Activated CD8-positive, alpha-beta memory T cell treated with anti-CD3 and anti-CD28 coated beads for 4 hours (primary cell): Measurements from ENCODE around the gene CEP112.

Source experiments
- DNase-seq, 2 donors: peaks; one replicate each; pipeline ENCODE4 v3.0.0-alpha.2; 2020; ENCODE audit warnings: low read depth in 2 of 2

Gene CEP112

DNA sequence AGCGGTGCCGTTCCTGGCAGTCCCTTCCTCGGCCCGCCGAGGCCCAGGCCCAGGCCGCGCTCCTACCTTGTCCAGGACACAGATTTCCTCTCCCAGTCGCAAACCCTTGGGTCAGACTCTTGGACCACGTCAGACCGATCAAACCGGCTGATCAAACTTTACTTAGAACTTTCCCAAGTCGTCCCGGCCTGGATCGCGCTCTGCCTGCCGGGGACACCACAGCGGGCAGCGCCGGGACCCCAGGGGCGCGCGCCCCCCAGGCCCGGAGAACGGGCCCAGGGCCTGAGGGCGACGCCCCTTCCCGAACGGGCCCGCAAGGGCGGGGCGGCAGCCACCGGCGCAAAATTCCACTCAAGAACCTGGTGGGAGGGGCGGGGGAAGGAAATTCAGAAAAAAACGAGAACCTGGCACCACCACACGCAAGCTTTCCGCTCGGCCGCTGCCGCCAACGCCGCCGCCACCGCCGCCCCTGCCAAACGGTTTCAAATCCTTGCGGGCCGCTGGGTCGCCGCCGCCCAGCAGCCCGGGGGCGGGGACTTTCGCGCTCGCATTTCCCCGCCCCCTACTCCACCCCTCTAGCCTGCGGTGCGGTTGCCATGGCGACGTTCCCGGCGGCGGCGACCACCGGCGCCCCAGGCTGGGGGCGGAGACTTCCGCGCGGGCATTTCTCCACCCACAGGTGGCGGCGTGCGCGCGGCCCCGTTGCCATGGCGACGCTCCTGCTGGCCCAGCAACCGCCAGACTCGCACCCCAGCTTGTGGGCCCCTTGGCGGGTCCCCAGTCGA lies at the start of gene CEP112:
Gene CEP112, minus strand, starts transcription at position 541 of the 785 bp plus-strand sequence.
- DNase-seq = peak; percentile 86 to 89

DNA sequence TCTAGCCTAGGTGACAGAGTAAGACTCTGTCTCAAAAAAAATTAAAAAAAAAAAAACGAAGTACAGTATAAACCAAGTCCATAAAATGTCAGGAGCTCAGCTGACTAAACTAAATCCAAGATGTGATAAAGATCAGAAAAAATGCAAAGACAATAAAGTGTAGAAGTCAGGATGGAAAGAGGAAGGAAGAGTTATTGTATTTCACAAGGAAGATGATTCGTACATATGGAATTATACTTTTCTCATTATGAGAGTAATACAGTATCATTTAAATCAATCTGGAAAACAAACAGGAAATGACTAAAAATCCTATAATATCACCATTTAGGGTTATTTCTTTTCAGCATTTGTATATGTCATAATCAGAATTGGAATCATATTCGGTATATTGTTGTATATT lies 48.7 kb upstream of the CEP112 start:
- no peak for DNase-seq

DNA sequence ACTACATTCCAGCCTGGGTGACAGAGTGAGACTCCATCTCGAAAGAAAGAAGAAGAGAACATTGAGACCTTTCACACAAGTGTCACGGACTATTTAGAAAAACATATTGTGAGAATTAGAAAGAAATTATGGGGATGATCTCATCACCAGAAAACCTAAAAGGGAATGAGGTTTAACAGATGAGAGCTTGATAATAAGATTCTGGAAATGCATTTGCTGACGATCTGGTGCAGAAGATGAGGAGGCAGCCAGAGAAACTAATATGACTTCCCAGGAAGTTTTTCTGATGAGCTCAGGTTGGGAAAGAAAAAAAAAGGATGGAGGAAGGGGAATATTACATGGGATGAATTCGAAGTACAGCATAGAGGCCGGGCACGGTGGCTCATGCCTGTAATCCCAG lies 48.1 kb upstream of the CEP112 start:
- DNase-seq = no peak

DNA sequence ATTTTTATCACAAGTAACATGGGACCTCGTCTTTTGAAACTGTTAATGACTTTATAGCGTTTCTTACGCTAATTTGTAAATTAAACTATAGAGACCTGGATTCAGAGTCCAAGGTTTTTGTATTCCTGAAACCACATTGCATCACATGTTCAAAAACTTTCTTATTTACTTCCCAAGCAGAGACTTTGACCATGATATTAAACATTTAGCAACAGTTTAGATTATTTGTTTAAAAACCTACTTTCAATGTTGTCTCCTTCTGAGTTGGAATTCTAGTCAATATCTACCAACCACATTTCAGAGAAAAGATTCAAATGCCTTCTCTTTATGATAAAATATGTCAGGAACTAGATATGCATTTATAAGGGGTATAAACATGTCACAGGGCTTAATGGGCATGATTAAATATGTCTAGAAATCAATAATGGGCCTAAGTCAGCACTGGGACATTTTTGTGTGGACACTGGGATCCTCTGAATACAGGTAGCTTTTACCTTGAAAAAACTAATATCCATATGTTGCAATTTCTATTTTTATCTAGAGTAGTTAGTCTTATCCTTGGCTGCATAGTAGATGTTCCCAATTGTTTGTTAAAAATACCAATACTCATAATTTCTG lies 43.6 kb upstream of the CEP112 start:
- no peak for DNase-seq

DNA sequence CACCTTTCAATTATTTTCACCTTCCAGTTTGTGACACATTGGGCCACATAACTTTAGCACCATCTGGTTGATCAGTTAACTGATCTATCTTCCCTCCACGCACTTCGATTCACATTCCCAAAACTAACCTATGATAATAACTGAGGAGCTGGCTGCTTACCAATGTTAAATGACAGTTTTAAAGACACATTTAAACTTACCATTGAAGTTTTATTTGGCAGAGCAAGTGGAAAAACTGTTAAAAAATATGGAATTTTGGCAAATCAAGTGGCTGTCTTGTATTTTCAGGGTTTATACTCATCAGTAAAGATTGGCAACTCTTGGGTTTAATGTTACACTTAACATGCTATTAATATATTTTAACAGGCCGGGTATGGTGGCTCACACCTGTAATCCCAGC lies 42.7 kb upstream of the CEP112 start:
- no peak for DNase-seq

DNA sequence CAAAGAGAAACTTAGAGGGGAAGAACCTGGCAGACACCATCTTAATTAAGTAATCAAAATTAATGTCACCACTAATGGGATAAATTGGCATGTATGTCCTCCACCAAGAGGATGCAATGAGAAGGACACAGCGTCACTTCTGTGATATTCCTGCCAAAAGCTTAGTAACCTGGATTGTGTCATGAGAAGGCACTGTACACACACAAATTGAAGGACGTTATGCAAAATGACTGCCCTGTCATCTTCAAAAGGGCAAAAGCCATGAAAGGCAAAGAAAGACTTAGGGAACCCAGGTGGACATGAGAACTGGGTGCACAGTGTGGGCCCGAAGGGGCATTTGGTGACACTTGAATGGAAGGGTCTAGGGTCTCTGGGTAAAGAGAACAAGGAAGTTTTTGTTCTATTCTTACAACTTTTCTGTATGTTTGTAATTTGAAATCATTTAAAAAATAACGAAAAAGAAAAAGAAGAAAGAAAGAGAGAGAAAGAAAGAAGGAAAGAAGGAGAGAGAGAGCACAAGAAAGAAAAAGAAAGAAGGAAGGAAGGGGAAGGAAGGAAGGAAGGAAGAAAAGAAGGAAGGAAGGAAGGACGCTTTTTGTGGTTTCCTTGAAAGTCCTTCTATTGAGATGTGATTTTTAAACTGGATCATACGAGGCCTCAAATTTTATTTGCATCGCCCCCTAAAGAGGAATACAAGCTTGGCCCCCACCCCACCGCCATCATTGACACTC lies 41.3 kb upstream of the CEP112 start:
- DNase-seq = no peak

DNA sequence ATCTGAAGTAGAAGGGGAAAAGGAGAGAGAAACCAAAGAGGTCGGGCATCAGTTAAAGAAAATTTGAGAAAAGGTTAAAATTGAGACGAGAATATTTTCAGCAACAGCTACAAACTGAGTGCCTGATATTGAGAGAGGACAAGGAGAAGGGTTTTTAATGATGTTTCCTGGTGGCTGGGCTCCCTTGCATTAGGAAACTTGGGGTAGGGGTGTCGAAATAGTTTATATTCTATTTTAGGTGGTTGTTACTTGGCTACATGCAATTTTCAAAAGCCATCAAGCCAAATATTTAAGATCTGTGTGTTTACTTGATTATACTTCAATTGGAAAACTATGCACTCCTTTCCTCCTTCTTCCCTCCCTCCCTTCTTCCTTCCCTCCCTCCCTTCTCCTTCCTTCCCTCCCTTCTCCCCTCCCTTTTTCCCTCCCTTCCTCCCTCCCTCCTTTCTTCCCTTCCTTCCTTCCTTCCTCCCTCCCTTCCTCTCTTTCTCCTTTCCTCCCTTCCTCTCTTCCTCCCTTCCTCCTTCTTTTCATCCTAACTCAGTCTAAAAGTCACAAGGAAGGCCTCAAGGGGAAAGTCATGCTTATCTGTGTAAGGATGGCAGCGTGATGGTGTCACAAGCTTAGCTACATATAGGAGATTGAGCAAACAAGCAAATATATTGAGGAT lies 39.1 kb upstream of the CEP112 start:
- no peak for DNase-seq

DNA sequence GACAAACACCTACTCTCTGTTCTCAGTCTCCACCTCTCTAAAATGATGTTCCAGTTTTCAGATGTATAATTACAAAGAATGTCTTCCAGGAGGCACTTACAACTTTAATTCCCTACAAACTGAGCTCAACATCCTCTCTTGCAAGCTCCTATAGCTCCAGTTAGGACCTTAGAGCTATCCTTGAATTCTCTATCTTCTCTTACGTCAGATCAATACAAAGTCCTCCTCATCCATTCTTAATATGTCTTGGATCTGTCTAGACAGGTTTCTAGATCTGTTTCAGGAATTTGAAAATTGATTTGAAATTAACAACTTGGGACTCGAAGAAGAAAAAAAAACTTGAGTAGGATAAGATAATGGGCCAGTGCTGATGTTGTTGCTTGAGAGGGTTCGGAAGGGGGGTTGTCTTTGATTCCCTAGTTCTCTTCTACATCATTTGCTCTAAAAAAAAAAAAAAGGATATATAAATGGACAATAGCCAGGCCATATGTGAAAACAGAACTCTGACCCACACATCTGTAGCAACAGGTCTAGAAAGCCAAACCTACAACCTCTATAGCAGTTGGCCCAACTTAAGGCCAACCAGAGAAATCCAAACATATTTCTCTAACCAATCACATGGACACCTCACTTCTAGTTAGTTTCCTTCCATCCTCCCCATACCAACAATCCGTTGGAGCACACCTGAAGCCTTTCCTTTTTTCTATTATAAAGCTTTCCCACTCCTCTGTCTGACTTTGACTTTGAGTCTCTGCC lies 38.0 kb upstream of the CEP112 start:
- DNase-seq = no peak

DNA sequence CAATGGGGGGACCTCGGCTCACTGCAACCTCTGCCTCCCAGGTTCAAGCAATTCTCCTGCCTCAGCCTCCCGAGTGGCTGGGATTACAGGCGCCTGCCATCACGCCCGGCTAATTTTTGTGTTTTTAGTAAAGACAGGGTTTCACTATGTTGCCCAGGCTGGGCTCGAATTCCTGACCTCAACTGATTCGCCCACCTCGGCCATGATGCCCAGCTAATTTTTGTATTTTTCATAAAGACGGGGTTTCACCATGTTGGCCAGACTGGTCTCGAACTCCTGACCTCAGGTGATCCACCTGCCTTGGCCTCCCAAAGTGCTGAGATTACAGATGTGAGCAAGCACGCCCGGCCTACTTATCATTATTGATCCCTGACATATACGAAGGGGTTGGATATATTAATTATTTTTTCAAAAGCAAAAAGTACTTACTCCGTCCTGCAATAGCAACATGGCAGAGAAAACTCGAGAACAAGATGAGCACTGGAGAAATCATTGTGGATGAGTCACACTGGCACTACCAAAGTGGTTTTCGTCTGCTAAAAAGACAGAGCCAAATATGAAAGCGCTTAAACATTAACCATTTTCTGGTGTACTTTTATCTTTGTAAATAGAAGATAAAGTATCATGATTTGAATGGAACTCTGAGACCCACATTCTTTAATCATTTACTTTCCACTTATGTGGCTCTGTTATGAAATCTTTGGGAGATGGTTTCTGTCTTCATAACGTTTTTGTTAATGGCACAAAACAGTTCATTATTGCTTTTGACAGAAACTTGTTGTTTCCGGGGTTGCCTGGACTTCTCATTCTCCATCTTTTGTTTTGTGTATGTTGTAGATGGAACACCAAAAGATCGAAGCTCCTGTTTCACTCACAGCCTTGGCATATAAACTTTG lies 37.2 kb upstream of the CEP112 start, which contains the start of gene APOH:
Gene APOH, minus strand, starts transcription at position 529 of the 896 bp plus-strand sequence. Its CDS starts 36 bp downstream, at position 493.
- no peak for DNase-seq

DNA sequence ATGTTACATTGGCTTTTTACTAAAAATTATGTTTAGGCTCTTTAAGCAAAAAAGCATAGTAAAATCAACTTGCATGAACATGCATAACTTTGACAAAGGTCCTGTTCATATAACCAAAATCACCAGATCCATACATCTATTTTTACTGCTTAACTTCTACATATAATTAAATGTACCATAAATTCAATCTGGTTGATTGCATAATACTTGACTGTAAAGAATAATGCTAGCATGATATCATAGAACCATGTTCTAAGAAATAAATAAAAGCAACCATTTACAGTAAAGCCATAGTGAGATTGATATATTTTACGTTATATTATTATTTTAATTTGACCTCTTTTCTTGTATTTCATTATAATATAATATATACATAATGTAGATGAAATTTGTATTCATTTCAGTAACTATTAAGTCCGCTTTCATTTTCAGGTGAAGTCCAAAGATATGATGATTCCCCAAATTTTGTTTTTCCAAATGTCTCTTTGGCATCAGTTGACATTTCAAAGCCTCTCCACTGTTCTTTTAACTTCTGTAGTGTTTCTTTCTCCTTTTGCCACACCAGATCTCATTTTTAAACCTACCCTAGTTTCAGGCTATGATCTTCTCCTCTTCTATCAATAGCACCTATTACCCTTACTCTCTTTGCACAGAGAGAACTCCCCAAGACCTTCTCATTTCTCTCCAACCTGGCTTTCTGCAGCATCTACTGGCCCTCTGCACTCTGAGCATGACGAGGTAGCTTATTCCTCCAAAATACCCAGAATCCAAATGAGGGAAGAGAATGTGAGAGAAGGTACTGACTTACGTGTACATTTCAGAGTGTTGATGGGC lies 35.5 kb upstream of the CEP112 start:
- DNase-seq = no peak

DNA sequence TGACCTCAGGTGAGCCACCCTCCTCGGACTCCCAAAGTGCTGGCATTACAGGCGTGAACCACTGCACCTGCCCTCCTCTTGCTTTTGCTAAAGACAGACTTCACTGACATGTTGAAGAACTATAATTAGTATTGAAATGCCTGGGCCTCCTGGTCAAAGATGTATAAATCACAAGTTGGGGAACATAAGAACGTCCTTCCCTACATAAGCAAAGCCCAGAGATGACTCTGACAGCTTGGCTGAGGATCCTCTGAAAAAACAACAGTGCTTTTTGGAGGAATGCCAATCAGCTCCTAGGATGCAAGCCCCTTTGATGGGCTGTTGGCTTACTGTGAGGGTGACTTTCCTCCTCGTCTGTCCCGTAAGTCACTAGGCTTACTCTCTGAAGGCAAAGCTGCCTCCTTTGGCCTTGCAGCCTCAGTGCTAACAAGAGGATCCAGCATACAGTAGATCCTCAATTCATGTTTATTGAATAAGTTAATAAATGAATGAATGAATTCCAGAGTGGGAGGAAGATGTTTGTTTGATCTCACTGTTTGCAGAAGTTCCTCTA lies 30.9 kb upstream of the CEP112 start:
- no peak for DNase-seq

DNA sequence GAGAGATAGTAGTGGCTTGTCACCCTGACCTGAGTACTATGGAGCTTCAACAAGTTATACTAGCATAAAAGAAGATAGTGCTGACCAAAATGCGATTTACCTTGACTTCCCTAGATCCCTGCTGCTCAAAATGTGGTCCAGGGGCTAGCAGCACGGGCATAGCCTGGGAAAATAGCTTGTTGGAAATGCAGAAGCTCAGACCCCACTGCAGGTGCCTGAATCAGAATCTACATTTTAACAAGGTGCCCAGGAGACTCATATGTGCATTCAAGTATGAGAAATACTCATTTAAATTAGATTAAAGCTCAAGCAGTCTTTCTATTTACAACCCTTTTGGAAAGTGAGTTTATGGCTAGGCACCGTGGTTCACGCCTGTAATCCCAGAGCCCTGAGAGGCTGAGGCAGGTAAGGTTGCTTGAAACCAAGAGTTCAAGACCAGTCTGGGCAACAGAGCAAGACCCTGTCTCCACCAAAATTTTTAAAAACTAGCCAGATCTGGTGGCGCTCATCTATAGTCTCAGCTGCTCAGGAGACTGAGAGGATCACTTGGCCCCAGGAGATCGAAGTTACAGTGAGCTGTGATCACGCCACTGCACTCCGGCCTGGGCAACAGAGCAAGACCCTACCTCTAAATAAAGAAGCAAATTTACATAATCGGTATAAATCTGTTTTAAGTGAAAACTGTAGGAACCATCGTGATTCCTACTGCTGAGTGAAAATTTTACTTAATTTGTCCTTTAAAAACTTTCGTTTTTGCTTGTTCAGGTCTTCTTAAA lies 30.0 kb upstream of the CEP112 start:
- DNase-seq = no peak

DNA sequence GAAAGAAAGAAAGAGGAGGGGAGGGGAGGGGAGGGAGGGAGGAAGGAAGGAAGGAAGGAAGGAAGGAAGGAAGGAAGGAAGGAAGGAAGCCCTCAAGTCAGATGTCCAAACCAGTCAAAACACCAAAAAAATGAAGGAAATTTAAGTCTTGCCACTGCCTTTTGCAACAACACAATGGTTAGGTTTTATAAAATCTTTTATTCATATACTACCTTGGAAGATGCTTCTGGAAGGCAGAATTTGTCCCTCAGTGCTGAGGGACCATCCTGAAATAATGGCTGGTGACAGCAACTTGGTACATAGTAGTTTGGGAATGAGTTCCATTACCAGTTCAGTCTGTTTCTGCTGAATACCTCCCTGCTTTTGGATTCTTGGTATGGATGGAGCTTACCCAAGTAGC lies 29.4 kb upstream of the CEP112 start:
- no peak for DNase-seq

DNA sequence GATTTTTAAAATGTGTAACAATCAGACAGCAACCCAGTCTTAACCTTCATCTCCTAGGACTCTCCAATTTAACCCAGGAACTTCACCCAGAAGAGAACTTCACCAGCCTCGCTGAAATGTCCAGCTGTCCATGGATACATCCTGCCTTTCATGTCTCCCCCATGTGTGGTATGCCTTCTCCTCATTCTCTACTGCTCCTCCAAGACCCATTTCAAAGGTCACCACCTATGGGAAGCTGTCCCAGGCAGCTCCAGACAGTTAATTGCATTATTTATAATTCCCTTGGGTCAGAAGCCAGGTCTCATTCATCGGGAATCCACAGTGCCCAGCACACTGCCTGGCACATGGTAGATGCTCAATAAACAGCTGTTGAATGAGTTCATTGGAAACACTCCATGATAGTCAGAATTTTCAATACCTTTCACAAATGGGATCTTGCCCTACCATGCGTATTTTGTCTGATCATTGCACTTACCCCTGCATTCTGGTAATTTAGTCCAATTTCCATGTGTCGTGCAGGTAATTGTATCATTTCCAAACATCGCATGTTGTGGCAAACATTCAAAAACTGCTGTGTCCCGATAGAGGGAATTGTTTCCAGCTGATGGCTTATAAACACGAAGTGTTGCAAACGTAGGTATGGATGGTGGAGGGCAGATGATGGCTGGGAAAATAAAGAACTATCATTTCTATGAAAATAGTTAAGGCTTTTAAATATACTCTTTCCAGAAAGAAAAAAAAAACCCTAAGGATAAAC lies 28.3 kb upstream of the CEP112 start:
- DNase-seq = no peak

DNA sequence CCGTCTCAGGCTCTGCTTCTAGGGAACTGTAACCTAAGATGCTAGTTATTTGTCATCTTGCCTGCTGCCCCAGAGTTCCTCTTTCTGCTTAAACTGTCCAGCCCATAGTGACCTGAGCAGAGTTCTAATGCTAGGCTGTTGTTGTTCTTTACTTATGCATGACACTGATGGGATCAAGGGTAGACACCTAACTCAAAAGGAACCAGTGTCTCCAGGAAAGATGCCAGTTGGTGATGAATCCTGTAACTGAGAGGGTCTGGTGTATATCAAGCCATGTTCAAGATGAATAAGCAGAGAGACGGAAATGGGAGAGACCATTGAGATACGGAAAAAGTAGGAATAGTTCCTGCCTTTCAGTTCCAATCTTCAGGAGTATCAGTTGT lies 23.6 kb upstream of the CEP112 start:
- no peak for DNase-seq

DNA sequence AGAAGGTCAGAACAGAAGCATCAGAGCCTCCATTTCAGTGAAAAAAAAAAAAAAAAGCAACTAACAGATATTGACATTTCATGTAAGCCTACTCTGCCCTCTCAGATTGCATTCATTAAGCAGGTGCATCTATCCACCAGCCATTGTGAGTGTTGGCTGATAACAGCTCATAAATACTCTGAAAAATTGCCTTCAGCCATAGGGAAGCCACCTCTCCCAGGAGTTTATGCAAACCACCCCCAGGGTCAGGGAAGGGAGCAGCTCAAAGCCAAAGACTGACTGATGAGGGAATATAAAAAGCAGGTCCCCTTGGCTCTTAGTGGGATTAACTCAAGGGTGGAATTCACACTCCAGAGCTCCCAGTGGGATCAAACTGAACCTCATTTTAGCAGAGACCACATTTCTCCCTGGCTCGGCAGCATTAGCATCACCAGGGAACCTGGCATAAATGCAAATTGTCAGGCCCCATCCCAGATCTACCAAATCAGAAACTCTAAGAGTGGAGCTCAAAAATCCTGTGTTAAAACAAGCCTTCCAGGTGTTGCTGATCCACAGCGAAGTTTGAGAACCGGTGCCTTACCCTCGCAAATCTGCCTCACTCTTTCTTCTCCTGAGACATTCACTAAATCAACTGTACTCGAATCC lies 23.1 kb upstream of the CEP112 start:
- DNase-seq = no peak
